SU-DHL-6 (cell line): ENCODE results near the gene PLB1.

Source experiments
- CTCF ChIP-seq: fragments of 200-600 bp; sonication (generic); IDR thresholded peaks from one replicate; pipeline ENCODE4 v1.5.1; 2017; ENCODE audit warnings: antibody characterized with exemption, mild to moderate bottlenecking, low read length, moderate library complexity; ENCODE audit not compliant: insufficient read depth, poor library complexity, severe bottlenecking
- EZH2phosphoT487 ChIP-seq: fragments of 200-600 bp; sonication (generic), shearing (Covaris generic); conservative IDR thresholded peaks from 2 replicates; pipeline ENCODE4 v1.6.1; 2018; ENCODE audit warnings: mild to moderate bottlenecking, antibody characterized with exemption, low read length, moderate library complexity, mixed read lengths

DNA sequence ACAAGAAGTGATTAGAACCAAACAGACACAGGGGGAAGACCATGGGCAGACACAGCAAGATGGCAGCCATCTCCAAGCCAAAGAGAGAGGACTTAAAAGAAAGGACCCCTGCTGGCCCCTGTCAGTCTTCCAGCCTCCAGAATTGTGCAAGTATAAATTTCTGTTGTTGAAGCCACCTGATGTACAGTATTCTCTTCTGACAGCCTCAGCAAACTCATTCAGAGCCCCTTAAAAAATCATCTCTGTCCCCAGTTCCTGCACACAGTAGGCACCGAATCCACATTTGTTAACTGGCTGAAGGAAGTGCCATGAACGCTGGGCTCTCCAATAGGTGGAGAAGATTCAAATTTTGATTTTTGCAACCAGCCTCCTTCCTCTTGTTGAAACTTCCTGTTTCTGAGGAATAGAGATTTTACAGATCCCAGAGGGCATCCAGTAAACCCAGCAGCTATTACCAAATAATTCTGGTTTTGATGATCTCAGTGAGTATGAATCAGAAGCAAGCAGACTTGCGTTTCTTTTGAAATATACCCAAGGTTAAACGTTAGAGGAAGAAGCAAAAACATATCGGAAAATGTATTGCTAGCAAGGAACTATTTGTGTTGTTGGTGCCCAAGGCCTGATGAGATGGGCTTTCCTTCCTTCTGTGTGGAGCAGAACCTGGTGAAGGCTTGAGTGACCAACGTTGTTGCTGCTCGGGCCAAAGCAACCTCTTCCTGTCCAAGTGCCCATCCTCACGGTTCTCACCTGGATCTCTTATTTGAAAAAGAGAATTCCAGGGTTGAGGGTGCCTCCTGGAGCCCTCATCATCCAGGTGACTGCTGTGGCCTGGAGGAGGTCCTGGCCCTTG is 47.7 kb upstream of the PLB1 start:
- no peak for TF ChIP-seq CTCF
- no peak for TF ChIP-seq EZH2phosphoT487
